Esophagus muscularis mucosa (tissue), 4 donors: ENCODE measurements around the gene SLC25A25. TPM values are rescaled to one million over a fixed set of nuclear protein-coding genes. Genes with fewer than 3 reads are reported as not detected.

Experiments used
- DNase-seq: peaks from one replicate; pipeline ENCODE4 v3.0.0-alpha.2; 2017; ENCODE audit errors: extremely low spot score
- H3K27ac ChIP-seq, 4 donors: fragments of 200-600 bp; sonication (generic); replicated peaks in 1 of 4; 1 replicate in 3 of 4; 2 replicates in 1 of 4; pipeline ENCODE4 v1.5.1; 2016 to 2019; ENCODE audit warnings: mild to moderate bottlenecking in 1 of 4
- H3K27me3 ChIP-seq, 4 donors: fragments of 200-600 bp; sonication (generic); one replicate each; pipeline versions ENCODE4 v1.5.1 to v1.6.0; 2016 to 2019
- H3K36me3 ChIP-seq, 4 donors: fragments of 200-600 bp; sonication (generic); one replicate each; pipeline ENCODE4 v1.5.1; 2016 to 2019
- H3K4me1 ChIP-seq, 4 donors: fragments of 200-600 bp; sonication (generic); one replicate each; pipeline ENCODE4 v1.5.1; 2016 to 2019
- H3K4me3 ChIP-seq, 4 donors: fragments of 200-600 bp; sonication (generic); 1 replicate in 2 of 4; 2 replicates in 2 of 4; pipeline ENCODE4 v1.5.1; 2016 to 2019; ENCODE audit warnings: mild to moderate bottlenecking in 4 of 4, moderate library complexity in 1 of 4
- H3K9me3 ChIP-seq, 4 donors: fragments of 200-600 bp; sonication (generic); 1 replicate in 3 of 4; 2 replicates in 1 of 4; pipeline ENCODE4 v1.5.1; 2016 to 2019
- EP300 ChIP-seq: sonication (generic); formaldehyde crosslinking; IDR thresholded peaks from one replicate; pipeline ENCODE4 v1.6.1; 2017; ENCODE audit warnings: antibody characterized with exemption
- POLR2A ChIP-seq: fragments of 450-650 bp; IDR thresholded peaks from one replicate; pipeline ENCODE4 v1.6.1; 2017; ENCODE audit warnings: antibody characterized with exemption, moderate library complexity, mild to moderate bottlenecking, low read depth
- POLR2AphosphoS5 ChIP-seq, 2 donors: sonication (generic); formaldehyde crosslinking; IDR thresholded peaks; one replicate each; pipeline ENCODE4 v1.6.1; 2017; ENCODE audit warnings: antibody characterized with exemption in 2 of 2
- WGBS: methylation state at CpG from one replicate; pipeline ENCODE4 v1.1.5; 2018; 5-methylcytosine and 5-hydroxymethylcytosine counted together
- intact Hi-C: fragments of 100-400 bp; cut with DNase I; formaldehyde crosslinking; loops from one replicate; pipeline ENCODE4 v1.15.1; 2023
- total RNA-seq, 4 donors: library from RNA; depleted of rRNA; stranded (reverse); fragments of >200 nt; gene quantifications; one replicate each; pipeline versions ENCODE4 v1.1.0 to v1.2.1, GENCODE V29; 2016
- TF ChIP-seq, protein P1 (sequence below), 3 experiments: fragments of 200-600 bp in 2 of 3; fragments of 450-650 bp in 1 of 3; sonication (generic) in 2 of 3; IDR thresholded peaks; one replicate each; pipeline ENCODE4 v1.5.1; 2017 to 2019; ENCODE audit warnings: antibody characterized with exemption in 3 of 3, mild to moderate bottlenecking in 2 of 3, moderate library complexity in 1 of 3

Gene SLC25A25
- total RNA-seq, 4 donors from 2014 or later = 14.5 to 140 (median 21.3) TPM

DNA sequence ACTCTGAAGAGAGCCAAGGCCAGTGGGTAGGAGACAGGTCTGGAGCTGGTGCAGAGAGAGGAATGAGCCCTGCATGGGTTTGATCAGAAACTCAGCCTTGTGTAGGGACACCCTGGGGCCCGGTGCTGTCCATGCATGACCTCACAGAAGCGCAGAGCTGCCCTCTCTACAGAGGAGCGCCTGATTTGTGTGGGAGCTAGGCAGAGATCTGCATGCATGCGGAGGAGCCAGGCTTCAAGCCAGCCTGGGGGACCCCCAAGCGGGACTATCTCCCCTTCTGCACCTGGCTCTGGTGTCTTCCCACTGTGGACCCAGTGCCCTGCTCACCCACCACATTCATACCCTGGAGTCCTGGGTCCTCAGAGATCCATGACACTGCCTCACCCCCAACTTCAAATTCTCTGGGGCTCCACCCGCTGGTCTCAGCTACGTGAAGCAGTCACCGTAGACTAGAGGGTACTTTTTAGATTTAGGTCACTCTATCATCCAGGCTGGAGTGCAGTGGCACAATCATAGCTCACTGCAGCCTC, 78.6 kb downstream of the SLC25A25 start:
- intact Hi-C loops = no loop called here
- Histone ChIP-seq H3K9me3 (no peaks in the 10 kb centered on the region), H3K4me1 (peaks cover 7 to 15% (median 9%) of the 10 kb centered on the region in 4 donors), H3K27ac (no peak overlapping the region), H3K36me3 (no peaks in the 10 kb centered on the region), H3K4me3 (no peak overlapping the region), H3K27me3 (no peaks in the 10 kb centered on the region)
- 91% methylated on average over 8 of the region's 8 CpGs for WGBS
- TF ChIP-seq POLR2AphosphoS5 (IDR thresholded peaks at IDR 0.05) (no peak), POLR2A (no peak), EP300 (no peak)
- TF ChIP-seq, protein P1, sequence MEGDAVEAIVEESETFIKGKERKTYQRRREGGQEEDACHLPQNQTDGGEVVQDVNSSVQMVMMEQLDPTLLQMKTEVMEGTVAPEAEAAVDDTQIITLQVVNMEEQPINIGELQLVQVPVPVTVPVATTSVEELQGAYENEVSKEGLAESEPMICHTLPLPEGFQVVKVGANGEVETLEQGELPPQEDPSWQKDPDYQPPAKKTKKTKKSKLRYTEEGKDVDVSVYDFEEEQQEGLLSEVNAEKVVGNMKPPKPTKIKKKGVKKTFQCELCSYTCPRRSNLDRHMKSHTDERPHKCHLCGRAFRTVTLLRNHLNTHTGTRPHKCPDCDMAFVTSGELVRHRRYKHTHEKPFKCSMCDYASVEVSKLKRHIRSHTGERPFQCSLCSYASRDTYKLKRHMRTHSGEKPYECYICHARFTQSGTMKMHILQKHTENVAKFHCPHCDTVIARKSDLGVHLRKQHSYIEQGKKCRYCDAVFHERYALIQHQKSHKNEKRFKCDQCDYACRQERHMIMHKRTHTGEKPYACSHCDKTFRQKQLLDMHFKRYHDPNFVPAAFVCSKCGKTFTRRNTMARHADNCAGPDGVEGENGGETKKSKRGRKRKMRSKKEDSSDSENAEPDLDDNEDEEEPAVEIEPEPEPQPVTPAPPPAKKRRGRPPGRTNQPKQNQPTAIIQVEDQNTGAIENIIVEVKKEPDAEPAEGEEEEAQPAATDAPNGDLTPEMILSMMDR (IDR thresholded peaks at IDR 0.05) = no peak
- DNase-seq = no peak

GRCh38 chr9:128148509-128149000, 80.5 kb downstream of the SLC25A25 start:
- Histone ChIP-seq H3K9me3 (no peaks in the 10 kb centered on the region), H3K4me3 (no peak overlapping the region), H3K27me3 (no peaks in the 10 kb centered on the region), H3K36me3 (no peaks in the 10 kb centered on the region), H3K4me1 (peaks cover 7 to 15% (median 9%) of the 10 kb centered on the region in 4 donors), H3K27ac (peak overlapping the region in 1 of 4 donors; percentile 27)
- 67% methylated on average over 1 of the region's 5 CpGs for WGBS
- TF ChIP-seq POLR2A (no peak), POLR2AphosphoS5 (IDR thresholded peaks at IDR 0.05) (no peak), EP300 (no peak)
- TF ChIP-seq, protein P1 (IDR thresholded peaks at IDR 0.05) = no peak
- intact Hi-C loops = no loop called here
- DNase-seq = no peak

- intact Hi-C loops = no loop called here
- Histone ChIP-seq H3K4me1 (peaks cover 7 to 15% (median 9%) of the 10 kb centered on the region in 4 donors), H3K36me3 (no peaks in the 10 kb centered on the region), H3K9me3 (no peaks in the 10 kb centered on the region), H3K4me3 (no peak within 1 kb of the TSS), H3K27ac (peak within 1 kb of the TSS in 1 of 4 donors; percentile 27), H3K27me3 (no peaks in the 10 kb centered on the region)
- TF ChIP-seq EP300 = no peak
- no peak for TF ChIP-seq POLR2A
- TF ChIP-seq, protein P1 (IDR thresholded peaks at IDR 0.05) = no peak
- no peak for TF ChIP-seq POLR2AphosphoS5 (IDR thresholded peaks at IDR 0.05)
- DNase-seq = no peak
- 83% methylated on average over 6 of the region's 9 CpGs for WGBS
Measured at GRCh38 chr9:128149001-128149701, 81.1 kb downstream of the SLC25A25 start, which contains the start of gene LCN2. Gene LCN2, plus strand, starts transcription at chr9:128149453. Its CDS starts 73 bp downstream, at chr9:128149526.

GRCh38 chr9:128149951-128150593, 82.0 kb downstream of the SLC25A25 start:
- TF ChIP-seq POLR2AphosphoS5 (IDR thresholded peaks at IDR 0.05) = no peak
- no peak for TF ChIP-seq EP300
- TF ChIP-seq, protein P1 (IDR thresholded peaks at IDR 0.05) = no peak
- TF ChIP-seq POLR2A = no peak
- Histone ChIP-seq H3K9me3 (no peaks in the 10 kb centered on the region), H3K4me1 (peaks cover 7 to 15% (median 9%) of the 10 kb centered on the region in 4 donors), H3K27ac (no peak overlapping the region), H3K27me3 (no peaks in the 10 kb centered on the region), H3K4me3 (no peak overlapping the region), H3K36me3 (no peaks in the 10 kb centered on the region)
- intact Hi-C loops = no loop called here
- DNase-seq = no peak
- 61% methylated on average over 9 of the region's 11 CpGs for WGBS
